ENCODE results near the gene WDR31. TPM values are rescaled to one million over a fixed set of nuclear protein-coding genes. Genes with fewer than 3 reads are reported as not detected.
A peak's percentile ranks its signal among the peaks of the same experiment; 100 is the strongest.

The WDR31 gene
- total RNA-seq, 3 donors from 2014 or later (not counting 1 experiment from before 2014, with no cell fraction given): 0.16 to 0.55 (median 0.19) TPM

- DNase-seq (peak; percentile 92 to 99), ATAC-seq (peak; percentile 94 to 99 (median 97))
- H3K9me3 ChIP-seq (ENCODE audit: control insufficient read depth, insufficient read depth, low read length): no peaks in the 10 kb centered on the region
- Mint-ChIP-seq H3K27ac (no peak within 1 kb of the TSS), H3K4me3 (no peak within 1 kb of the TSS), H3K4me1 (peaks cover 8 to 15% of the 10 kb centered on the region in 2 donors), H3K36me3 (peaks cover 25% of the 10 kb centered on the region), H3K9me3 (no peaks in the 10 kb centered on the region), H3K27me3 (ENCODE audit: low read depth in 2 of 2) (no peaks in the 10 kb centered on the region)
- no peaks in the 10 kb centered on the region for H3K27me3 ChIP-seq (ENCODE audit: control insufficient read depth, insufficient read depth, low read length)
- H3K4me1 ChIP-seq (ENCODE audit: control insufficient read depth, insufficient read depth, low read length): peaks cover 8% of the 10 kb centered on the region
- H3K4me3 ChIP-seq (ENCODE audit: low read length): peak within 1 kb of the TSS; percentile 89
- WGBS (ENCODE audit: insufficient coverage): under 1% methylated on average over 61 of the region's 63 CpGs
- peaks cover 52% of the 10 kb centered on the region for H3K36me3 ChIP-seq (ENCODE audit: control insufficient read depth, insufficient read depth, low read length)
- H3K27ac ChIP-seq (ENCODE audit: low read length): peak within 1 kb of the TSS; percentile 95
- intact Hi-C loops (cut with micrococcal nuclease): loop anchor here (1.0 to 10.0 kb wide), 3 partner anchors 54 to 239 kb away; partner anchors contain the start of genes C9orf43, FKBP15, POLE3 and SLC31A1
- no peak for TF ChIP-seq CTCF (IDR thresholded peaks at IDR 0.05)
Observed at GRCh38 chr9:113275157-113276131, 64.6 kb downstream of the WDR31 start, which contains the start of the genes CDC26 and PRPF4. TSS of gene CDC26 (minus strand) at chr9:113275572. CDS start at chr9:113272507, 3,065 bp downstream. TSS of gene PRPF4 (plus strand) at chr9:113275658. CDS start at chr9:113275744, 86 bp downstream.

- Mint-ChIP-seq H3K36me3 (peaks cover 20% of the 10 kb centered on the region), H3K27me3 (ENCODE audit: low read depth in 2 of 2) (no peaks in the 10 kb centered on the region), H3K4me1 (peaks cover 4 to 11% of the 10 kb centered on the region in 2 donors), H3K4me3 (no peak overlapping the region), H3K27ac (no peak overlapping the region), H3K9me3 (no peaks in the 10 kb centered on the region)
- peak; percentile 77 for TF ChIP-seq CTCF (IDR thresholded peaks at IDR 0.05)
- Histone ChIP-seq H3K4me3 (ENCODE audit: low read length) (peak overlapping the region; percentile 89), H3K36me3 (ENCODE audit: control insufficient read depth, insufficient read depth, low read length) (peaks cover 52% of the 10 kb centered on the region), H3K9me3 (ENCODE audit: control insufficient read depth, insufficient read depth, low read length) (no peaks in the 10 kb centered on the region), H3K4me1 (ENCODE audit: control insufficient read depth, insufficient read depth, low read length) (peaks cover 8% of the 10 kb centered on the region), H3K27me3 (ENCODE audit: control insufficient read depth, insufficient read depth, low read length) (no peaks in the 10 kb centered on the region), H3K27ac (ENCODE audit: low read length) (peak overlapping the region; percentile 95)
- under 1% methylated on average over 12 of the region's 15 CpGs for WGBS (ENCODE audit: insufficient coverage)
- intact Hi-C loops (cut with micrococcal nuclease): loop anchor here (1.0 to 10.0 kb wide), 6 partner anchors 53 to 384 kb away; partner anchors contain the start of genes C9orf43, FKBP15, POLE3 and SLC31A1
- ATAC-seq (peak; percentile 23 to 51 (median 41)), DNase-seq (peak in 1 of 2 donors; percentile 80)
Observed at GRCh38 chr9:113274474-113275156, 65.5 kb downstream of the WDR31 start.

GRCh38 chr9:113269871-113270270, 70.2 kb downstream of the WDR31 start:
- Mint-ChIP-seq H3K9me3 (no peaks in the 10 kb centered on the region), H3K4me1 (peaks cover 5 to 12% of the 10 kb centered on the region in 2 donors), H3K4me3 (no peak overlapping the region), H3K27ac (no peak overlapping the region), H3K36me3 (peaks cover 13% of the 10 kb centered on the region), H3K27me3 (ENCODE audit: low read depth in 2 of 2) (no peaks in the 10 kb centered on the region)
- Histone ChIP-seq H3K4me1 (ENCODE audit: control insufficient read depth, insufficient read depth, low read length) (peaks cover 3% of the 10 kb centered on the region), H3K36me3 (ENCODE audit: control insufficient read depth, insufficient read depth, low read length) (peaks cover 62% of the 10 kb centered on the region), H3K4me3 (ENCODE audit: low read length) (no peak overlapping the region), H3K27me3 (ENCODE audit: control insufficient read depth, insufficient read depth, low read length) (no peaks in the 10 kb centered on the region), H3K27ac (ENCODE audit: low read length) (no peak overlapping the region), H3K9me3 (ENCODE audit: control insufficient read depth, insufficient read depth, low read length) (no peaks in the 10 kb centered on the region)
- no peak for DNase-seq
- WGBS (ENCODE audit: insufficient coverage): 100% methylated on average over 1 of the region's 2 CpGs
- intact Hi-C loops (cut with micrococcal nuclease): loop anchor here (10.0 kb wide), 1 partner anchor 245 kb away; no protein-coding TSS in a partner anchor
- ATAC-seq: no peak
- no peak for TF ChIP-seq CTCF (IDR thresholded peaks at IDR 0.05)

Data from natural killer cell (primary cell).